NB4 (cell line): Measurements from ENCODE around the gene MEN1.

ENCODE experiments used
- DNase-seq: peaks from one replicate; pipeline ENCODE4 v3.0.0; 2010; ENCODE audit warnings: low read depth
- H3K4me3 ChIP-seq: one replicate; pipeline ENCODE4 v1.5.1; 2011; ENCODE audit warnings: mild to moderate bottlenecking, low read depth, low read length, moderate library complexity
- MYC ChIP-seq: IDR thresholded peaks from 2 replicates; pipeline ENCODE4 v1.6.1; 2011; ENCODE audit warnings: low read depth, low read length
- POLR2A ChIP-seq: IDR thresholded peaks from 2 replicates; pipeline ENCODE4 v1.6.1; 2011; ENCODE audit warnings: mild to moderate bottlenecking; ENCODE audit not compliant: insufficient read length; ENCODE audit errors: extremely low read depth
- TF ChIP-seq, protein P1 (sequence below): IDR thresholded peaks from 2 replicates; pipeline ENCODE4 v1.6.1; 2011; ENCODE audit warnings: low read depth, low read length
- TF ChIP-seq, protein P2 (sequence below): IDR thresholded peaks from one replicate; pipeline ENCODE4 v1.5.1; 2012; ENCODE audit warnings: low read depth, low read length

Gene MEN1

DNA sequence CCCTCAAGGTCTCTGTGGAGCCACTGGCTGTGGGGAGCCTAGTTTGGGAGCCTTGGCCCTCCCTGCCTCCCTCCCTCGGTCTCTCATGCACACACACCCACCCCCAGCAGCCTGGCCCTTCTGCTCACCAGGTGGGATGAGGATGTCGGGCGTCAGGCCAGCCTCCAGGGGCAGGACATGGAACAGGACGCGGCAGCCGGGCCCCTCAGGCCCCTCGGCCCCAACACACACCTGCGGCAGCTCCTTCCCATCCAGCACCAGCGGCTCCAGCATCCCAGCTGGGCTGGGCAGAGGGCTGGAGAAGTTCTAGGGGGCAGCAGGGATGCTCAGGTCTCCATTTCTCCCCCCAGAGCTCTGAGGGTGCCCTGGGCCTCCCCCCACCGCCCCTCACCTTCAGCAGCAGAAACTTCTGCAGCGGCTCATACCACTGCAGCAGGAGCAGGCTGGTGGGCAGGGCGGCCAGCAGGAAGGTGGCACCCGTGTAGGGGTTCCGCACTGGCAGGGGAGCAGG, 18.5 kb downstream of the MEN1 start:
- no peak for DNase-seq
- TF ChIP-seq POLR2A (no peak), MYC (no peak)
- TF ChIP-seq, protein P1, sequence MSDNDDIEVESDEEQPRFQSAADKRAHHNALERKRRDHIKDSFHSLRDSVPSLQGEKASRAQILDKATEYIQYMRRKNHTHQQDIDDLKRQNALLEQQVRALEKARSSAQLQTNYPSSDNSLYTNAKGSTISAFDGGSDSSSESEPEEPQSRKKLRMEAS, result no peak
- TF ChIP-seq, protein P2, sequence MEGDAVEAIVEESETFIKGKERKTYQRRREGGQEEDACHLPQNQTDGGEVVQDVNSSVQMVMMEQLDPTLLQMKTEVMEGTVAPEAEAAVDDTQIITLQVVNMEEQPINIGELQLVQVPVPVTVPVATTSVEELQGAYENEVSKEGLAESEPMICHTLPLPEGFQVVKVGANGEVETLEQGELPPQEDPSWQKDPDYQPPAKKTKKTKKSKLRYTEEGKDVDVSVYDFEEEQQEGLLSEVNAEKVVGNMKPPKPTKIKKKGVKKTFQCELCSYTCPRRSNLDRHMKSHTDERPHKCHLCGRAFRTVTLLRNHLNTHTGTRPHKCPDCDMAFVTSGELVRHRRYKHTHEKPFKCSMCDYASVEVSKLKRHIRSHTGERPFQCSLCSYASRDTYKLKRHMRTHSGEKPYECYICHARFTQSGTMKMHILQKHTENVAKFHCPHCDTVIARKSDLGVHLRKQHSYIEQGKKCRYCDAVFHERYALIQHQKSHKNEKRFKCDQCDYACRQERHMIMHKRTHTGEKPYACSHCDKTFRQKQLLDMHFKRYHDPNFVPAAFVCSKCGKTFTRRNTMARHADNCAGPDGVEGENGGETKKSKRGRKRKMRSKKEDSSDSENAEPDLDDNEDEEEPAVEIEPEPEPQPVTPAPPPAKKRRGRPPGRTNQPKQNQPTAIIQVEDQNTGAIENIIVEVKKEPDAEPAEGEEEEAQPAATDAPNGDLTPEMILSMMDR, result no peak

DNA sequence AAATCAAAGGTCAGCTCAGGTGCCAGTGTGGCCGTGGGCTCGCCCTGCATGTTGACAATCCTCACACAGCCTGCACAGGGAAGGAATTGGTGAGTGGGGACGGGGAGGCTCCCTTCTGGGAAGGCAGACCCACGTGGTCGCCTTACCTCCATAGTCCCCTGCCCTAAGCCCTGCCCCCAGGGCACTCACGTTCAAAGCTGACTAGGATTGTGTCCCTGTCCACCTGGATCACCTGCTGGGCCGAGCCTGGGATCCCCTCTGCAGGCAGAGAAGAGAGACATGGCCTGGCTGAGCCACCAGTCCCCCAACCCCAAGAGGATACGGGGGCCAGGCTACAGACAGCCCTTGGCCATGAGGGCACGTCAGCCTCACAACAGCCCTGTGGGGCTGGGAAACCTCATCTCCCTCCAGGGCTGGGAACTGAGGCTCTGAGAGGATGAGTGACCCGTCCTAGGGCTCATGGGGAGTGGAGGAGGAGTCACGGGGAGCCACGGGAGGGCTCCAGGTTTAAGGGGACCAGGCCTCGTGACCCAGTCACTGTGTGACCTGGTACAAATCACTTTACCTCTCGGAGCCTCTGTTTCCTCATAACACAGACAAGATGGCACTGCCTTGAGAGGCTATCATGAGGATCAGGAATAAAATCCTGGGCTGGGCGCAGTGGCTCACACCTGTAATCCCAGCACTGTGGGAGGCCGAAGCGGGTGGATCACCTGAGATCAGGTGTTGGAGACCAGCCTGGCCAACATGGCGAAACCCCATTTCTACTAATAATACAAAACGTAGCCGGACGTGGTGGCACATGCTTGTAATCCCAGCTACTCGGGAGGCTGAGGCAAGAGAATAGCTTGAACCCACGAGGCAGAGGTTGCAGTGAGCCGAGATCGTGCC, 19.9 kb downstream of the MEN1 start:
- no peak for DNase-seq
- H3K4me3 ChIP-seq, result no peak overlapping the region
- TF ChIP-seq MYC (no peak), POLR2A (no peak)
- TF ChIP-seq, protein P1, result no peak
- TF ChIP-seq, protein P2, result no peak

More for the DNA sequence above, 18.5 kb downstream of the MEN1 start:
- H3K4me3 ChIP-seq, result no peak overlapping the region

DNA sequence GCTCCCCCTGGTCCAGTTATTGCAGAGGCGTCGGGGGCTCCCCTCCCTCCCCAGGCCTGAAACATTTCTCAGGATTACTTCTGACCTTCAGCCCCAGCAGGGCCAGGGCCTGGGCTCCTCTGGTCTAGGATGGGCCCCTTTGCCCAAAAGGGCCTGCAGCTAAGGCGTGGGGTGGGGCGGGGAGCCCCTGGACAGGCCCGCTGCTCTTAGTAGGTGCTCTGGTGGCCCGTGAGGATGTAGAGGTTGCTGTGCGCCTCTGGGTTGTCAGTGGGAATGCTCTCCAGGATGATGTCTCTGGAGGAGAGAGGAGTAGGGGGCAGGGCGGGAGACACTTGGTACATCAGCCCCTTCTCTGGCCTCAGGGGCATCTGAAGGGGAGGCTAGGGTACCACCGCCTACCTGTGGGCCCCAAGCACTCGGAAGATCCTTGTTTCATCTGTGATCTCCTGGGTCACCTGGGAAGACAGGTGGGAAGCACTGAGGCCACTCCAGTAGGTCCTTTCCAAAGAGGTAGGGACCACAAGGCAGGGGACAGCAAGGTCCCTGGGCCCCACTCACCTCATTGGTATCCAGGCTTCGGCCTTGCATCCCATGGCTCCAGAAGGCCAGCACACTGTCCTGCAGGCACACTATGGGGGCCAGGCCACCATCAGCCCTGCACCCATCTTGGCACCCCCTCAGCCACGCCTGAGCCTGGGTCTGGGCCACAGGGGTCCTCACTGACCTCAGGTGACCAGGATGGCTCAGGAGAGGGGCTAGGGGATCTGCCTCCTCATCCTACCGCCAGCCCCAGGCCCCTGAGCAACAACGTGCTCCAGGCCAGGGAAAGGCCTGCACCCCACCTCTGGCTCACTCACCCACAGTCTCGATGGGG, 20.8 kb downstream of the MEN1 start:
- DNase-seq, result no peak
- no peak overlapping the region for H3K4me3 ChIP-seq
- TF ChIP-seq, protein P1, result no peak
- TF ChIP-seq MYC (no peak), POLR2A (no peak)
- TF ChIP-seq, protein P2, result no peak

DNA sequence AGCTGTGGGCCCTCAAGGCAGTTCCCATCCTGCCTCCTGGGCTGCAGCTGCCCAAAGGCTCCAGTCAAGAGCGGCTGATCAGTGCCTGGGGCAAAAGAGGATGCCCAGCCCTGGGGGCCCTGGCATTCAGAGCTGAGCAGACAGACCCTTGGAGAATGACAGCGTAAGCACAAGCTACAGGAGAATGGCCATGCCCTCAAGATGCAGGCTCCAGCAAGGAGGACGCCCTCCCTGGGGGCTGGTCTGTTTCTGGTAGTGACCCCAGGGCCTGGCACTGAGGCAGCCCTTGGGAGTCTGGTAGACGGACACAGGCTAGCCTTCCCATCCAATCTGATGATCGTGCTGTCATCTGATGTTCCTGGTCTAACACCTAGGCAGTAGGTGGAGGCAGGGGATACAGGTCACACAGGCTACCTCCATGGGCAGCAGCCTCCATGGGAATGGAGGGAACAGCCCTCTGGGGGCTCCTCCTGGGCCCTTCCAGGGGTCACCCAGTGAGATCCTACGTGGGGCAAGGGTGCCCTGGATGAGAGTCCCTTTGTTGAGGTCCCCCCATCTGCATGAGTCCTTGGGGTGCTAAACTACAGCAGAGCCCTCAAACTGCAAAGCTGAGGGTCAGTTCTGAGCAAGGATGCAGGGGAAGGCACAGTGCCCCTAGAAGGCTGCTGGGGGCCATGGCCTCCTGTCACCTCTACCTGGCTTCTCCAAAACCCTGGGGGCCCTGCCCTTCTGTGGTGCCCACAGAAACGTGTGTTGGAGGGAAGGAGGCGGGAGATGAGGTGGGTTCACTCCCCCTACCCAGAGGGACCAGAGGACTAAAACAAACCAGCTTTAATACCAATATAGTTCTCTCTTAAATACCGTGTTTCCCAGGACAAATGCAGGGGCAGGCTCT, 21.8 kb downstream of the MEN1 start:
- TF ChIP-seq POLR2A (no peak), MYC (no peak)
- TF ChIP-seq, protein P2, result no peak
- TF ChIP-seq, protein P1, result no peak
- no peak for DNase-seq
- no peak overlapping the region for H3K4me3 ChIP-seq
